Lower leg skin (tissue), 4 donors: ENCODE data around the gene OR1J2. TPM values are rescaled to one million over a fixed set of nuclear protein-coding genes. Genes with fewer than 3 reads are reported as not detected.
"Not testable (repeated sequence)": the region's sequence is repeated elsewhere in the genome, so short reads cannot be mapped to it uniquely, and the experiment has no call there.

Experiments
- DNase-seq, 2 donors: peaks; one replicate each; pipeline ENCODE4 v3.0.0-alpha.2; 2019; ENCODE audit warnings: low spot score in 2 of 2
- H3K4me3 ChIP-seq: fragments of 200-600 bp; sonication (generic); 2 replicates; pipeline ENCODE4 v1.5.1; 2017; ENCODE audit warnings: mild to moderate bottlenecking, low read depth; ENCODE audit not compliant: poor library complexity, severe bottlenecking
- POLR2A ChIP-seq, 2 donors: fragments of 450-650 bp; IDR thresholded peaks; one replicate each; pipeline ENCODE4 v1.6.1; 2016 to 2017; ENCODE audit warnings: antibody characterized with exemption in 2 of 2, mild to moderate bottlenecking in 1 of 2, moderate library complexity in 1 of 2
- WGBS, 2 donors: methylation state at CpG; one replicate each; pipeline ENCODE4 v1.1.5; 2018; 5-methylcytosine and 5-hydroxymethylcytosine counted together
- intact Hi-C: fragments of 100-400 bp; cut with DNase I; formaldehyde crosslinking; loops from one replicate; pipeline ENCODE4 v1.15.0; 2023; ENCODE audit warnings: low total_unique reads
- total RNA-seq, 4 donors: library from RNA; depleted of rRNA; stranded (reverse); fragments of >200 nt; gene quantifications; one replicate each; pipeline ENCODE4 v1.1.0, GENCODE V29; 2016
- TF ChIP-seq, protein P1 (sequence below), 3 donors: fragments of 450-650 bp; IDR thresholded peaks; one replicate each; pipeline ENCODE4 v1.5.1; 2016; ENCODE audit warnings: antibody characterized with exemption in 3 of 3, mild to moderate bottlenecking in 3 of 3, moderate library complexity in 2 of 3

Gene OR1J2
- total RNA-seq, 4 donors from 2014 or later = not detected

DNA sequence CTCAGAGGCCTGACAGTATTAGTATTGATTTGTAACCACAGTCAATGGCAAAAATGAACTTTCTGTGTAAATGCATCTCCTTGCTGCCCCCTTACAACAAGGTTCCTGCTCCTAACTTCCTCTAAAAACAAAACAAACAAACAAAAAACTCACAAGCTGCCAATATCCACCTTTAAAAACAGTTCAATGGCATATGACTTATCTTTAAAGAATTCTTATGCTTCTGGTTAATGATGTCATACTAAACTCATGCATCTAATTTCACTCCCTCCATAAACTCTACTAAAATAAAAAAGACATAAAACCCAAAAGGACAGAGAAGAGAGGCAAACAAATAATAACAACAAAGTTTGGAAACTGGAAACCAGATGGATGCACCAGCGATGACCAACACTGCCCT is 25.5 kb downstream of the OR1J2 start:
- no peak for DNase-seq
- intact Hi-C loops = no loop called here
- TF ChIP-seq, protein P1, sequence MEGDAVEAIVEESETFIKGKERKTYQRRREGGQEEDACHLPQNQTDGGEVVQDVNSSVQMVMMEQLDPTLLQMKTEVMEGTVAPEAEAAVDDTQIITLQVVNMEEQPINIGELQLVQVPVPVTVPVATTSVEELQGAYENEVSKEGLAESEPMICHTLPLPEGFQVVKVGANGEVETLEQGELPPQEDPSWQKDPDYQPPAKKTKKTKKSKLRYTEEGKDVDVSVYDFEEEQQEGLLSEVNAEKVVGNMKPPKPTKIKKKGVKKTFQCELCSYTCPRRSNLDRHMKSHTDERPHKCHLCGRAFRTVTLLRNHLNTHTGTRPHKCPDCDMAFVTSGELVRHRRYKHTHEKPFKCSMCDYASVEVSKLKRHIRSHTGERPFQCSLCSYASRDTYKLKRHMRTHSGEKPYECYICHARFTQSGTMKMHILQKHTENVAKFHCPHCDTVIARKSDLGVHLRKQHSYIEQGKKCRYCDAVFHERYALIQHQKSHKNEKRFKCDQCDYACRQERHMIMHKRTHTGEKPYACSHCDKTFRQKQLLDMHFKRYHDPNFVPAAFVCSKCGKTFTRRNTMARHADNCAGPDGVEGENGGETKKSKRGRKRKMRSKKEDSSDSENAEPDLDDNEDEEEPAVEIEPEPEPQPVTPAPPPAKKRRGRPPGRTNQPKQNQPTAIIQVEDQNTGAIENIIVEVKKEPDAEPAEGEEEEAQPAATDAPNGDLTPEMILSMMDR (IDR thresholded peaks at IDR 0.05) = no peak
- no peak for TF ChIP-seq POLR2A (IDR thresholded peaks at IDR 0.05)
- H3K4me3 ChIP-seq = no peak overlapping the region
- 95 to 97% methylated on average over 1 of the region's 1 CpG for WGBS, 2 donors

DNA sequence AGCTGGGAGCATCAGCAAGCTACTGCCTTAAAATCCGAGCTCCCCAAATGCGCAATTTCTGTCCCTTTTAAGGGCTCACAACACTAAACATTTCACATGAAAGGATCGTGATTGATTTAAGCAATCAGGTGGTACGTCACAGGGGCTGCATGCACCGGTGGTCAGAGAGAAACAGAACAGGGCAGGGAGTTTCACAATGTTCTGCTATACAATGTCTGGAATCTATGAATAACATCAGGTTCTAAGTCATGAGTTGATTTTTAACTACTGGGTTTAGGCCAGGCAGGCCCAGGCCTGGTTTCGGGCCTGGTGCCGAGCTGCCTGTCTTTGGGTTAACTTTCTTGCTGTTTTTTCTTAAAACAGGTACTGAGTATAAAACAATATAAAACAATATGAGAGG is 26.5 kb downstream of the OR1J2 start:
- DNase-seq, intact Hi-C loops, H3K4me3 ChIP-seq: not testable (repeated sequence)
- WGBS, 2 donors = 60 to 70% methylated on average over 7 of the region's 7 CpGs

DNA sequence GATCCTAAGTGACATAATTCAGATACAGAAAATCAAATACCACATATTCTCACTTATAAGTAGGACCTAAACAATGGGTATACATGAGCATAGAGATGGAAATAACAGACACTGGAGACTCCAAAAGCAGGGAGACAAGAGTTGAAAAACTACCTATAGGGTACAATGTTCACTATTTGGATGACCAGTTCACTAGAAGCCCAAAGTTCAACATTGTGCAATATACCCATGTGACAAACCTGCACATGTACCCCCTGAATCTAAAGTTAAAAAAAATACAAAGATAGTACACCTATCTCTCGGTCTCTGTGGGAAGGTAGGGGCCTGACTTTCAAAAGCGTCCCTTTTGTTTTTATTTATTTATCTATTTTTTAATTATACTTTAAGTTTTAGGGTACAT is 28.2 kb downstream of the OR1J2 start:
- H3K4me3 ChIP-seq = no peak overlapping the region
- WGBS, 2 donors = 59 to 74% methylated on average over 2 of the region's 2 CpGs
- no peak for DNase-seq
- TF ChIP-seq, protein P1 (IDR thresholded peaks at IDR 0.05) = no peak
- no peak for TF ChIP-seq POLR2A (IDR thresholded peaks at IDR 0.05)
- intact Hi-C loops = no loop called here

DNA sequence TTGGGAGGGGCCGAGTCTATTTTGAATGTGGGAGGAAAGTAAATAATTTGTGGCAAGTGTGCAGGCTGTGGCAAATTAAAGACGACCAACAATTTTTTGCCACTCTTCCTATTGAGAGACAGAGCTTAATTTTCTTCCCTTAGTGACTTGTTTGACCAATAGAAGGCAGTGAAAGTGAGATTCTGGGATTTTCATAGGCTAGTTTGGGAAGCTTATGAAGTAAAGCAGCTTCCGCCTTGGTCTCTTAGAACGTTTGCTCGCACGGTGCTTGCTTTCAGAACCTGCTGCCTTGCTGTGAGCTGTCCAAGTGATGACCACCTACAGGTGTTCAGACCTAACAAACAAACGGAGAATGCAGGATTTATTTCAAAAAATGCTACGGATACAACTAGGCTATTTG is 35.6 kb downstream of the OR1J2 start:
- intact Hi-C loops = no loop called here
- no peak for DNase-seq
- WGBS, 2 donors = 59 to 62% methylated on average over 8 of the region's 8 CpGs
- no peak for TF ChIP-seq POLR2A (IDR thresholded peaks at IDR 0.05)
- TF ChIP-seq, protein P1 (IDR thresholded peaks at IDR 0.05) = no peak
- no peak overlapping the region for H3K4me3 ChIP-seq

DNA sequence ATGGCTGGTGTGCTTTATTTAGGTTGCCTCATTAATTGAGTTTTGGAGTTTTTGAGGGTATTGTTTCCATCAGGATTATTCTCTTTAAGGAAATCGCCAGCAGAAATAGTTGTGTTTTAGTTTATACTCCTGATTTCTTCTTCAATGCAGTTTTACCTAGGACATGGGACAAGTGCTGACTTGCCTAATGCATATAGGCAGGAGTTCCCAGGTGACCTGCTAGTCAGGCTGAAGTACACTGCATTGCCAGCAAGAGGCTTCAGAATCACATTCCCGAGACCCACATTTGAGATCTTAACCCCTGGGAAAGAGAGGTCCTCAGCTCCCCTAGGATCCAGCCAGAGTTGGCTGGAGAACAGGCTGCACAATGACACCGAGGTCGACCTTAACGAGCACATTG is 40.8 kb downstream of the OR1J2 start:
- TF ChIP-seq, protein P1 (IDR thresholded peaks at IDR 0.05) = no peak
- TF ChIP-seq POLR2A (IDR thresholded peaks at IDR 0.05) = no peak
- DNase-seq = no peak
- intact Hi-C loops = no loop called here
- H3K4me3 ChIP-seq = no peak overlapping the region
- 57 to 69% methylated on average over 5 of the region's 5 CpGs for WGBS, 2 donors

DNA sequence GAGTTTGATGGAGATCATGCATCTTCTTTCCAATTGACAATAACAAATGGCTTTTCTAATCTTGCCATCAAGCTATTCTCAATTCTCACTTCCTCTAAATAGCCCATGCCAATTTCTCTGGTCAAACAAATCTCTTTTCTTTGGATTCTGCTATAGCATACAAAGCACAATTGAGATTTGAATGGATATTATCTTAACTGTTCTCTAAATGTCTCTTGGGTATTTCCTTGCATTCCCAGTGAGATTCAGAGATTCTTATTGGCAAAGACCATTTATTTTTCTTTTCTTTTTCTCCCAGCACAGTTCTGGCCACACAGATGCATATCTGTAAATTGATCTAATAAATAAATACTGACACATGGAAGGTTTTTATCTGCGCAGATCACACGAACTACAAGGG is 42.2 kb downstream of the OR1J2 start, which contains the start of gene OR1N2:
TSS of gene OR1N2 (plus strand) at position 301 of the 400 bp plus-strand sequence. CDS start 100 bp downstream, outside the sequence.
- 66 to 69% methylated on average over 2 of the region's 2 CpGs for WGBS, 2 donors
- no peak for DNase-seq
- no peak for TF ChIP-seq POLR2A (IDR thresholded peaks at IDR 0.05)
- TF ChIP-seq, protein P1 (IDR thresholded peaks at IDR 0.05) = no peak
- intact Hi-C loops = no loop called here
- no peak within 1 kb of the TSS for H3K4me3 ChIP-seq

Other genes starting within 250 kb of the OR1J2 start
- 10 to 100 TPM; 10.3 to 11.8 (median 11.1) TPM for gene RBM18, start 246.0 kb upstream of the OR1J2 start, total RNA-seq
- 10 to 100 TPM; 30.8 to 56.3 (median 39.9) TPM for gene MRRF, start 245.9 kb upstream of the OR1J2 start, total RNA-seq
- 100 to 1,000 TPM in 1 of 4 donors, 10 to 100 TPM in 3; 62.9 to 110 (median 84.8) TPM for gene PTGS1, start 139.8 kb upstream of the OR1J2 start, total RNA-seq
- not detected for gene OR1J1, start 32.9 kb upstream of the OR1J2 start, total RNA-seq
- under 1 TPM in 1 of 4 donors, not detected in 3; 0.29 TPM for gene OR1J4, start 8.3 kb downstream of the OR1J2 start, total RNA-seq
- gene OR1N1, start 16.5 kb downstream of the OR1J2 start, total RNA-seq = not detected
- gene OR1N2, start 42.3 kb downstream of the OR1J2 start, total RNA-seq = not detected
- gene OR1L8, start 72.6 kb downstream of the OR1J2 start, total RNA-seq = not detected
- not detected for gene OR1Q1, start 103.9 kb downstream of the OR1J2 start, total RNA-seq
- not detected for gene OR1B1, start 146.8 kb downstream of the OR1J2 start, total RNA-seq
- gene OR1L1, start 150.9 kb downstream of the OR1J2 start, total RNA-seq = not detected
- not detected for gene OR1L3, start 164.3 kb downstream of the OR1J2 start, total RNA-seq
- gene OR1L4, start 213.2 kb downstream of the OR1J2 start, total RNA-seq = not detected
- not detected for gene OR1L6, start 231.5 kb downstream of the OR1J2 start, total RNA-seq